CD4-positive, alpha-beta T cell treated with Interleukin-1 beta for 1 hour (primary cell): Measurements from ENCODE around the gene ZNF141.
"Not testable (repeated sequence)": the region's sequence is repeated elsewhere in the genome, so short reads cannot be mapped to it uniquely, and the experiment has no call there.

Experiments
- DNase-seq, 2 donors: peaks; one replicate each; pipeline ENCODE4 v3.0.0-alpha.2; 2020 to 2022

The ZNF141 gene

GRCh38 chr4:385934-386707 is 48.5 kb downstream of the ZNF141 start:
- DNase-seq: no peak

GRCh38 chr4:386708-387105 is 49.1 kb downstream of the ZNF141 start:
- no peak for DNase-seq

- DNase-seq: no peak
Measured at GRCh38 chr4:404006-404405, 66.4 kb downstream of the ZNF141 start.

GRCh38 chr4:408321-408720 is 70.7 kb downstream of the ZNF141 start:
- not testable (repeated sequence) for DNase-seq

- no peak for DNase-seq
Measured at GRCh38 chr4:422587-422986, 85.0 kb downstream of the ZNF141 start.
